Smooth muscle cell (in vitro differentiated cells): ENCODE results near the gene TRAK1. TPM values are rescaled to one million over a fixed set of nuclear protein-coding genes. Genes with fewer than 3 reads are reported as not detected.

Source experiments
- DNase-seq: peaks from one replicate; lab custom pipeline; 2025; ENCODE audit not compliant: unreplicated experiment; lab: John Stamatoyannopoulos, UW
- H2AFZ ChIP-seq: fragments of 200-600 bp; sonication (generic); 2 replicates; pipeline ENCODE4 v1.6.0; 2016; ENCODE audit warnings: antibody characterized with exemption, low read depth, mild to moderate bottlenecking
- H3F3A ChIP-seq: fragments of 200-600 bp; sonication (generic); 2 replicates; pipeline ENCODE4 v1.6.0; 2017; ENCODE audit warnings: antibody characterized with exemption, low read depth
- H3K27ac ChIP-seq: fragments of 200-600 bp; sonication (generic); 2 replicates; pipeline ENCODE4 v1.5.1; 2016; ENCODE audit warnings: low read depth, mild to moderate bottlenecking
- H3K27me3 ChIP-seq: fragments of 200-600 bp; sonication (generic); 2 replicates; pipeline ENCODE4 v1.6.1; 2016; ENCODE audit warnings: low read depth, mild to moderate bottlenecking
- H3K36me3 ChIP-seq: fragments of 200-600 bp; sonication (generic); 2 replicates; pipeline ENCODE4 v1.5.1; 2016; ENCODE audit warnings: low read depth
- H3K4me1 ChIP-seq: fragments of 200-600 bp; sonication (generic); 2 replicates; pipeline ENCODE4 v1.5.1; 2016; ENCODE audit warnings: low read depth
- H3K4me2 ChIP-seq: fragments of 200-600 bp; sonication (generic); 2 replicates; pipeline ENCODE4 v1.6.0; 2016; ENCODE audit warnings: mild to moderate bottlenecking
- H3K4me3 ChIP-seq: fragments of 200-600 bp; sonication (generic); 2 replicates; pipeline ENCODE4 v1.5.1; 2016; ENCODE audit warnings: mild to moderate bottlenecking
- H3K79me2 ChIP-seq: fragments of 200-600 bp; sonication (generic); 2 replicates; pipeline ENCODE4 v1.6.0; 2016; ENCODE audit warnings: low read depth, mild to moderate bottlenecking
- H3K9ac ChIP-seq: fragments of 200-600 bp; sonication (generic); 2 replicates; pipeline ENCODE4 v1.6.0; 2016; ENCODE audit warnings: low read depth
- H3K9me3 ChIP-seq: fragments of 200-600 bp; sonication (generic); replicated peaks from 2 replicates; pipeline ENCODE4 v1.5.1; 2016; ENCODE audit warnings: low read depth
- H4K20me1 ChIP-seq: fragments of 200-600 bp; sonication (generic); 2 replicates; pipeline ENCODE4 v1.6.0; 2016; ENCODE audit warnings: low read depth
- CTCF ChIP-seq: fragments of 200-600 bp; sonication (generic); IDR thresholded peaks from 2 replicates; pipeline ENCODE4 v1.5.1; 2017; ENCODE audit warnings: borderline replicate concordance, mild to moderate bottlenecking, antibody characterized with exemption; ENCODE audit not compliant: insufficient read depth, poor library complexity, severe bottlenecking
- WGBS: methylation state at CpG from one replicate; pipeline ENCODE4 v1.1.7; 2016; ENCODE audit warnings: low lambda C conversion rate; 5-methylcytosine and 5-hydroxymethylcytosine counted together
- polyA plus RNA-seq: library from polyadenylated mRNA; unstranded; fragments of >200 nt; fragmentation: Nextera tagmentation; extraction: Ambion mirVana; gene quantifications from 2 replicates; pipeline ENCODE4 v1.2.1, GENCODE V29; 2016
- total RNA-seq: library from RNA; depleted of rRNA; stranded (reverse); fragments of >200 nt; gene quantifications from 2 replicates; pipeline ENCODE4 v1.2.3, GENCODE V29; 2014

The TRAK1 gene
- total and polyA plus RNA-seq, 2 experiments from 2014 or later: 8.7 to 16.3 TPM

- Histone ChIP-seq H3K9ac (no peak overlapping the region), H3K9me3 (no peaks in the 10 kb centered on the region), H3K4me1 (no peaks in the 10 kb centered on the region), H2AFZ (no peak overlapping the region), H4K20me1 (peaks cover 82% of the 10 kb centered on the region), H3F3A (no peaks in the 10 kb centered on the region), H3K27me3 (no peaks in the 10 kb centered on the region), H3K27ac (no peak overlapping the region), H3K4me3 (no peak overlapping the region), H3K79me2 (peaks cover 13% of the 10 kb centered on the region), H3K4me2 (no peak overlapping the region), H3K36me3 (no peaks in the 10 kb centered on the region)
- 84% methylated on average over 2 of the region's 2 CpGs for WGBS
- TF ChIP-seq CTCF: no peak
- no peak for DNase-seq
Measured at GRCh38 chr3:42151596-42152168, 60.5 kb downstream of the TRAK1 start.

GRCh38 chr3:42152193-42152592, 61.0 kb downstream of the TRAK1 start:
- H3K4me2 ChIP-seq: no peak overlapping the region
- no peak for DNase-seq
- WGBS: 89% methylated on average over 5 of the region's 5 CpGs
- H2AFZ ChIP-seq: no peak overlapping the region
- no peaks in the 10 kb centered on the region for H3K27me3 ChIP-seq
- H3K79me2 ChIP-seq: peaks cover 13% of the 10 kb centered on the region
- no peak for TF ChIP-seq CTCF
- no peaks in the 10 kb centered on the region for H3K36me3 ChIP-seq
- no peaks in the 10 kb centered on the region for H3K4me1 ChIP-seq
- no peaks in the 10 kb centered on the region for H3F3A ChIP-seq
- no peak overlapping the region for H3K9ac ChIP-seq
- no peaks in the 10 kb centered on the region for H3K9me3 ChIP-seq
- H4K20me1 ChIP-seq: peaks cover 76% of the 10 kb centered on the region
- H3K27ac ChIP-seq: no peak overlapping the region
- H3K4me3 ChIP-seq: no peak overlapping the region

GRCh38 chr3:42153039-42153438, 61.9 kb downstream of the TRAK1 start:
- Histone ChIP-seq H3K36me3 (no peaks in the 10 kb centered on the region), H3K9me3 (no peaks in the 10 kb centered on the region), H4K20me1 (peaks cover 68% of the 10 kb centered on the region), H2AFZ (no peak overlapping the region), H3K79me2 (peaks cover 13% of the 10 kb centered on the region), H3K4me2 (no peak overlapping the region), H3K27me3 (no peaks in the 10 kb centered on the region), H3F3A (no peaks in the 10 kb centered on the region), H3K9ac (no peak overlapping the region), H3K27ac (no peak overlapping the region), H3K4me1 (no peaks in the 10 kb centered on the region), H3K4me3 (no peak overlapping the region)
- DNase-seq: no peak
- TF ChIP-seq CTCF: no peak
- WGBS: 89% methylated on average over 4 of the region's 4 CpGs
